ENCODE measurements around the gene TAF13.

DNA sequence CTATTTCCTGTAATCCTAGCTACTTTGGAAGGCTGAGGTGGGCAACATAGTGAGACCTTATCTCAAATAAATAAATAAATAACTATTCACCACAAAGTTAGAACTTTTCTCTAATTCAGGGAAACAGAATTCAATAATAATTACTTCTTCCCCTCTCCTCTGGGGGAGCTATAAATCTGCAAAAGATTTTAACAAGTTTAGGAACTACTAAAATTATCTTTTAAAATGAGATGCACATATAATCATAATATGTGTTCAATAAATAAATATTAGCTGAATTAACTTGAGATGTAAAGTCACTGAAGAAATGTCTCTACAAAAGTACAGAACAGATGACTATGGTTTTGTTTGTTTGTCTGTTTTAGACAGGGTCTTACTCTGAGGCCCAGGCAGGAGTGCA is 48.0 kb downstream of the TAF13 start:
- TF ChIP-seq, protein P1, sequence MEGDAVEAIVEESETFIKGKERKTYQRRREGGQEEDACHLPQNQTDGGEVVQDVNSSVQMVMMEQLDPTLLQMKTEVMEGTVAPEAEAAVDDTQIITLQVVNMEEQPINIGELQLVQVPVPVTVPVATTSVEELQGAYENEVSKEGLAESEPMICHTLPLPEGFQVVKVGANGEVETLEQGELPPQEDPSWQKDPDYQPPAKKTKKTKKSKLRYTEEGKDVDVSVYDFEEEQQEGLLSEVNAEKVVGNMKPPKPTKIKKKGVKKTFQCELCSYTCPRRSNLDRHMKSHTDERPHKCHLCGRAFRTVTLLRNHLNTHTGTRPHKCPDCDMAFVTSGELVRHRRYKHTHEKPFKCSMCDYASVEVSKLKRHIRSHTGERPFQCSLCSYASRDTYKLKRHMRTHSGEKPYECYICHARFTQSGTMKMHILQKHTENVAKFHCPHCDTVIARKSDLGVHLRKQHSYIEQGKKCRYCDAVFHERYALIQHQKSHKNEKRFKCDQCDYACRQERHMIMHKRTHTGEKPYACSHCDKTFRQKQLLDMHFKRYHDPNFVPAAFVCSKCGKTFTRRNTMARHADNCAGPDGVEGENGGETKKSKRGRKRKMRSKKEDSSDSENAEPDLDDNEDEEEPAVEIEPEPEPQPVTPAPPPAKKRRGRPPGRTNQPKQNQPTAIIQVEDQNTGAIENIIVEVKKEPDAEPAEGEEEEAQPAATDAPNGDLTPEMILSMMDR (IDR thresholded peaks at IDR 0.05), result no peak
- no peak for TF ChIP-seq POLR2A (IDR thresholded peaks at IDR 0.05)

Data from prostate gland (tissue), 2 donors.